Measurements from ENCODE around the gene MANF. TPM values are rescaled to one million over a fixed set of nuclear protein-coding genes. Genes with fewer than 3 reads are reported as not detected.

MANF gene
- total and polyA plus RNA-seq, 2 donors from 2014 or later = 96.5 to 224 TPM

GRCh38 chr3:51354731-51355615 lies 30.1 kb upstream of the MANF start:
- TF ChIP-seq CTCF (IDR thresholded peaks at IDR 0.05; ENCODE audit: borderline replicate concordance, extremely low read depth, insufficient read depth) = no peak
- H3K9me3 ChIP-seq (ENCODE audit: control insufficient read depth in 2 of 3, insufficient read depth in 1 of 3, low read length in 3 of 3) = no peaks in the 10 kb centered on the region
- H3K4me3 ChIP-seq (ENCODE audit: low read length in 3 of 3) = no peak overlapping the region
- H3K4me1 ChIP-seq (ENCODE audit: control insufficient read depth in 2 of 3, insufficient read depth in 2 of 3, low read depth in 1 of 3, low read length in 3 of 3) = no peaks in the 10 kb centered on the region
- H3K27ac ChIP-seq (ENCODE audit: low read depth in 2 of 2, low read length in 2 of 2) = no peak overlapping the region
- DNase-seq (no peak), FAIRE-seq (no peak)
- H3K36me3 ChIP-seq (ENCODE audit: control insufficient read depth in 2 of 3, insufficient read depth in 3 of 3, low read length in 3 of 3) = no peaks in the 10 kb centered on the region
- intact Hi-C loops (cut with DNase I) = no loop called here
- H3K9ac ChIP-seq (ENCODE audit: low read length in 3 of 3) = no peak overlapping the region
- no peaks in the 10 kb centered on the region for H3K27me3 ChIP-seq (ENCODE audit: control insufficient read depth, insufficient read depth, low read length)

- H3K27me3 ChIP-seq (ENCODE audit: control insufficient read depth, insufficient read depth, low read length) = no peaks in the 10 kb centered on the region
- FAIRE-seq (no peak), DNase-seq (no peak)
- H3K4me3 ChIP-seq (ENCODE audit: low read length in 3 of 3) = no peak overlapping the region
- H3K36me3 ChIP-seq (ENCODE audit: control insufficient read depth in 2 of 3, insufficient read depth in 3 of 3, low read length in 3 of 3) = no peaks in the 10 kb centered on the region
- H3K4me1 ChIP-seq (ENCODE audit: control insufficient read depth in 2 of 3, insufficient read depth in 2 of 3, low read depth in 1 of 3, low read length in 3 of 3) = no peaks in the 10 kb centered on the region
- H3K27ac ChIP-seq (ENCODE audit: low read depth in 2 of 2, low read length in 2 of 2) = no peak overlapping the region
- H3K9me3 ChIP-seq (ENCODE audit: control insufficient read depth in 2 of 3, insufficient read depth in 1 of 3, low read length in 3 of 3) = no peaks in the 10 kb centered on the region
- intact Hi-C loops (cut with DNase I) = no loop called here
- no peak for TF ChIP-seq CTCF (IDR thresholded peaks at IDR 0.05; ENCODE audit: borderline replicate concordance, extremely low read depth, insufficient read depth)
- no peak overlapping the region for H3K9ac ChIP-seq (ENCODE audit: low read length in 3 of 3)
Observed at GRCh38 chr3:51355891-51356578, 29.1 kb upstream of the MANF start.

- H3K9ac ChIP-seq (ENCODE audit: low read length in 3 of 3) = no peak overlapping the region
- DNase-seq = no peak
- no peaks in the 10 kb centered on the region for H3K4me1 ChIP-seq (ENCODE audit: control insufficient read depth in 2 of 3, insufficient read depth in 2 of 3, low read depth in 1 of 3, low read length in 3 of 3)
- H3K27ac ChIP-seq (ENCODE audit: low read depth in 2 of 2, low read length in 2 of 2) = no peak overlapping the region
- intact Hi-C loops (cut with DNase I) = no loop called here
- no peaks in the 10 kb centered on the region for H3K27me3 ChIP-seq (ENCODE audit: control insufficient read depth, insufficient read depth, low read length)
- no peaks in the 10 kb centered on the region for H3K36me3 ChIP-seq (ENCODE audit: control insufficient read depth in 2 of 3, insufficient read depth in 3 of 3, low read length in 3 of 3)
- no peak for TF ChIP-seq CTCF (IDR thresholded peaks at IDR 0.05; ENCODE audit: borderline replicate concordance, extremely low read depth, insufficient read depth)
- no peaks in the 10 kb centered on the region for H3K9me3 ChIP-seq (ENCODE audit: control insufficient read depth in 2 of 3, insufficient read depth in 1 of 3, low read length in 3 of 3)
- H3K4me3 ChIP-seq (ENCODE audit: low read length in 3 of 3) = no peak overlapping the region
- no peak for FAIRE-seq
Observed at GRCh38 chr3:51357856-51358255, 27.2 kb upstream of the MANF start.

Data from kidney (tissue), 14 donors.